Measurements from ENCODE around the gene SPATA17.

GRCh38 chr1:217776693-217777092 lies 145.5 kb downstream of the SPATA17 start:
- TF ChIP-seq EZH2 (IDR thresholded peaks at IDR 0.05; ENCODE audit: borderline replicate concordance, control insufficient read depth, low read depth, low read length), result no peak
- no peak for TF ChIP-seq NBN (IDR thresholded peaks at IDR 0.05)
- TF ChIP-seq CHD2 (IDR thresholded peaks at IDR 0.05; ENCODE audit: borderline replicate concordance, low read depth, low read length), result no peak
- no peak for TF ChIP-seq CEBPB (IDR thresholded peaks at IDR 0.05; ENCODE audit: borderline replicate concordance in 1 of 2, low read depth in 2 of 2, low read length in 2 of 2)
- no peak for TF ChIP-seq POLR2A (IDR thresholded peaks at IDR 0.05; ENCODE audit: low read depth, low read length)
- TF ChIP-seq NFIC (IDR thresholded peaks at IDR 0.05; ENCODE audit: low read depth, low read length), result no peak
- no peak for TF ChIP-seq CTCF (IDR thresholded peaks at IDR 0.05 in 2 of 3, conservative IDR thresholded peaks at IDR 0.05 in 1 of 3; ENCODE audit: control insufficient read depth in 2 of 3, extremely low read depth in 1 of 3, insufficient read depth in 1 of 3, low read depth in 3 of 3, low read length in 3 of 3)
- no peak for TF ChIP-seq REST (IDR thresholded peaks at IDR 0.05; ENCODE audit: low read depth, low read length)
- TF ChIP-seq ZNF592 (IDR thresholded peaks at IDR 0.05), result no peak
- no peak for TF ChIP-seq E2F8 (IDR thresholded peaks at IDR 0.05; ENCODE audit: low read depth, partially characterized antibody)
- no peak for TF ChIP-seq ZBTB11 (CRISPR knock-in tag; IDR thresholded peaks at IDR 0.05)
- no peak for TF ChIP-seq TAF1 (IDR thresholded peaks at IDR 0.05; ENCODE audit: borderline replicate concordance, low read depth, low read length)
- no peak for TF ChIP-seq POLR2AphosphoS5 (IDR thresholded peaks at IDR 0.05; ENCODE audit: low read length)
- TF ChIP-seq JUND (IDR thresholded peaks at IDR 0.05; ENCODE audit: low read depth, low read length), result no peak

All from GM12878 (cell line).